Measurements from ENCODE around the gene TMEM132D. TPM values are rescaled to one million over a fixed set of nuclear protein-coding genes. Genes with fewer than 3 reads are reported as not detected.

TMEM132D gene
- polyA plus RNA-seq, 1 experiment = 0.02 TPM

DNA sequence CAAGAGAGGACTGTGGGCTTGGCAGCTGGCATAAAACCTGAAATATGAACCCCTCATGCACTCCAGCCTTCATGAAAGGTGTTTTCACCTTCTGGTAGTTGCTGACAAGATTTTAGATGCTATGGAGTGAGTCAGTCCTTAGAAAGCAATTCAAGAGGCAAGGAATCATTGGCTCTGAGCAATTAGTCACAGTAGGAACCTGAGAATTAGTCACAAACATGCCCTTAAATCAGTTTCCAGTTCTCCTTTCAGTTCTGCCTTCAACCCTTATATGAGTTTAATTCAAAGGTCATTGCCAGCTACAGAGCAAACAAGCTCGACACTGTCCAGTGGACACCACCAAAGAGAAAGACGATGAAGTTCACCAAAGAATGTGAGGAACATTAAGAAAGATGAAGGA lies 578.3 kb downstream of the TMEM132D start:
- H3K4me3 ChIP-seq (ENCODE audit: low read depth, low read length) = no peak overlapping the region
- TF ChIP-seq, protein P1, sequence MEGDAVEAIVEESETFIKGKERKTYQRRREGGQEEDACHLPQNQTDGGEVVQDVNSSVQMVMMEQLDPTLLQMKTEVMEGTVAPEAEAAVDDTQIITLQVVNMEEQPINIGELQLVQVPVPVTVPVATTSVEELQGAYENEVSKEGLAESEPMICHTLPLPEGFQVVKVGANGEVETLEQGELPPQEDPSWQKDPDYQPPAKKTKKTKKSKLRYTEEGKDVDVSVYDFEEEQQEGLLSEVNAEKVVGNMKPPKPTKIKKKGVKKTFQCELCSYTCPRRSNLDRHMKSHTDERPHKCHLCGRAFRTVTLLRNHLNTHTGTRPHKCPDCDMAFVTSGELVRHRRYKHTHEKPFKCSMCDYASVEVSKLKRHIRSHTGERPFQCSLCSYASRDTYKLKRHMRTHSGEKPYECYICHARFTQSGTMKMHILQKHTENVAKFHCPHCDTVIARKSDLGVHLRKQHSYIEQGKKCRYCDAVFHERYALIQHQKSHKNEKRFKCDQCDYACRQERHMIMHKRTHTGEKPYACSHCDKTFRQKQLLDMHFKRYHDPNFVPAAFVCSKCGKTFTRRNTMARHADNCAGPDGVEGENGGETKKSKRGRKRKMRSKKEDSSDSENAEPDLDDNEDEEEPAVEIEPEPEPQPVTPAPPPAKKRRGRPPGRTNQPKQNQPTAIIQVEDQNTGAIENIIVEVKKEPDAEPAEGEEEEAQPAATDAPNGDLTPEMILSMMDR (IDR thresholded peaks at IDR 0.05; ENCODE audit: insufficient read depth, low read depth, low read length) = no peak
- no peak for DNase-seq (ENCODE audit: low read depth)
- ChIA-PET POLR2A (no interaction called here), CTCF (no interaction called here)
- H3K27me3 ChIP-seq (ENCODE audit: control insufficient read depth, insufficient read depth, low read length) = no peaks in the 10 kb centered on the region
- no peaks in the 10 kb centered on the region for H3K36me3 ChIP-seq (ENCODE audit: control insufficient read depth, insufficient read depth, low read length)

DNA sequence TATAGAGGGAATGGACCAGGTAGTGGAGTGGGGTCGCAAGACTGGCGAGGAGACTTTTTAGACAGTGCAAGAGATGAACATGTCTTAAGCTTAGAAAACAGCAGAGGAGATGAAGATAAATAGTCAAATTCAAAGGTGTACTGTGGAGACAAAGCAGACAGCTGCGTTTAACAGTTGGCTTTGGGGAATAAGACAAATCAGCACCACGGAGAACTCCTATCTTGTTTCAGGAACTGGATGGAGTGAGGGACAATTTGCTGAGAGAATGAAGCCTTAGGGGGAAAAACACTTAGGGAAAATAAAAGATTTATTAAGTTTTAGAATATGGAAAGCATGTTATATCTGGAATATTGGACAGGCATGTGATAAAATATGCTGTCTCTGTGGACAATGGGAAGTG lies 591.8 kb downstream of the TMEM132D start:
- H3K4me3 ChIP-seq (ENCODE audit: low read depth, low read length) = no peak overlapping the region
- no peaks in the 10 kb centered on the region for H3K36me3 ChIP-seq (ENCODE audit: control insufficient read depth, insufficient read depth, low read length)
- DNase-seq (ENCODE audit: low read depth) = no peak
- CTCF ChIA-PET = no interaction called here
- POLR2A ChIA-PET = no interaction called here
- TF ChIP-seq, protein P1 (IDR thresholded peaks at IDR 0.05; ENCODE audit: insufficient read depth, low read depth, low read length) = no peak
- no peaks in the 10 kb centered on the region for H3K27me3 ChIP-seq (ENCODE audit: control insufficient read depth, insufficient read depth, low read length)

DNA sequence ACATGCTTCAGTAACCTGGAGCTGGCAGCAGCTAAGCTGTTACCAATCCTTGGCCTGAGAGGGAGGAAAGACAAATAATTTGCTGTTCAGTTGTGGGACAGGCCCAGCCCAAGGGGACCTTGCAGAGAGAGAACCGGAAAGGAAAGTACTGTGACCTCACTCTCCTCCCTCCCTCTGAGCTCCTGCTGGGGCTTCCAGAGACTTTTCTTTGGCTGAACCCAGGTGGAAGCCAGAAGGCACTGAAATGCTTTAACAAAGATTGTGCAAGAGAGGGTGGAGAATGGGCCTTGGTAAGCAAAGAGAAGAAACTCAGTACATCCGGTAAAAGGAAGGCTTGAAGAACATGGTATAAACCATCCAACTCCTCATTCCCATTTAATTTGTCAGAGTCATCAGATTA lies 593.5 kb downstream of the TMEM132D start:
- ChIA-PET CTCF (no interaction called here), POLR2A (no interaction called here)
- TF ChIP-seq, protein P1 (IDR thresholded peaks at IDR 0.05; ENCODE audit: insufficient read depth, low read depth, low read length) = no peak
- no peaks in the 10 kb centered on the region for H3K36me3 ChIP-seq (ENCODE audit: control insufficient read depth, insufficient read depth, low read length)
- DNase-seq (ENCODE audit: low read depth) = no peak
- no peaks in the 10 kb centered on the region for H3K27me3 ChIP-seq (ENCODE audit: control insufficient read depth, insufficient read depth, low read length)
- H3K4me3 ChIP-seq (ENCODE audit: low read depth, low read length) = no peak overlapping the region

GRCh38 chr12:129305851-129306250 lies 598.0 kb downstream of the TMEM132D start:
- ChIA-PET POLR2A (no interaction called here), CTCF (no interaction called here)
- no peaks in the 10 kb centered on the region for H3K27me3 ChIP-seq (ENCODE audit: control insufficient read depth, insufficient read depth, low read length)
- no peak for DNase-seq (ENCODE audit: low read depth)
- no peaks in the 10 kb centered on the region for H3K36me3 ChIP-seq (ENCODE audit: control insufficient read depth, insufficient read depth, low read length)
- TF ChIP-seq, protein P1 (IDR thresholded peaks at IDR 0.05; ENCODE audit: insufficient read depth, low read depth, low read length) = no peak
- no peak overlapping the region for H3K4me3 ChIP-seq (ENCODE audit: low read depth, low read length)

- no peaks in the 10 kb centered on the region for H3K36me3 ChIP-seq (ENCODE audit: control insufficient read depth, insufficient read depth, low read length)
- H3K27me3 ChIP-seq (ENCODE audit: control insufficient read depth, insufficient read depth, low read length) = no peaks in the 10 kb centered on the region
- ChIA-PET CTCF (no interaction called here), POLR2A (no interaction called here)
- TF ChIP-seq, protein P1 (IDR thresholded peaks at IDR 0.05; ENCODE audit: insufficient read depth, low read depth, low read length) = no peak
- DNase-seq (ENCODE audit: low read depth) = no peak
- no peak overlapping the region for H3K4me3 ChIP-seq (ENCODE audit: low read depth, low read length)
Measured at GRCh38 chr12:129304529-129304928, 599.3 kb downstream of the TMEM132D start.
